ENCODE results near the gene CHTF8. TPM values are rescaled to one million over a fixed set of nuclear protein-coding genes. Genes with fewer than 3 reads are reported as not detected.

The CHTF8 gene
- total RNA-seq (10 to 100 TPM; 66.1 to 68.5 TPM), total RNA-seq (0.45 to 2.3 reads per million in 2 donors)

- peak; percentile 79 to 84 (median 83) for DNase-seq
- no peaks in the 10 kb centered on the region for H3K27me3 Mint-ChIP-seq
- H3K4me3 Mint-ChIP-seq = peak within 1 kb of the TSS; percentile 94
- no peaks in the 10 kb centered on the region for H3K36me3 Mint-ChIP-seq (ENCODE audit: low read depth)
- peaks cover 42% of the 10 kb centered on the region for H3K4me1 Mint-ChIP-seq
- peak; percentile 92 for ATAC-seq
- H3K27ac Mint-ChIP-seq = peak within 1 kb of the TSS; percentile 95
- no peaks in the 10 kb centered on the region for H3K9me3 ChIP-seq (ENCODE audit: control insufficient read depth, low read length, poor library complexity, severe bottlenecking)
These were observed at the start of gene CHTF8, which contains the start of gene UTP4 for GRCh38 chr16:69132424-69133252. TSS of gene CHTF8 (minus strand) at chr16:69132588. CDS start at chr16:69121458, 11,130 bp downstream. TSS of gene UTP4 (plus strand) at chr16:69132649. CDS start at chr16:69133460, 811 bp downstream.

GRCh38 chr16:69180011-69180338 is 47.6 kb upstream of the CHTF8 start:
- Mint-ChIP-seq H3K4me1 (peaks cover 9% of the 10 kb centered on the region), H3K27me3 (no peaks in the 10 kb centered on the region), H3K27ac (no peak overlapping the region), H3K36me3 (ENCODE audit: low read depth) (no peaks in the 10 kb centered on the region), H3K4me3 (no peak overlapping the region)
- no peak for DNase-seq
- no peak for ATAC-seq
- H3K9me3 ChIP-seq (ENCODE audit: control insufficient read depth, low read length, poor library complexity, severe bottlenecking) = no peaks in the 10 kb centered on the region

- H3K27ac Mint-ChIP-seq = no peak overlapping the region
- peaks cover 6% of the 10 kb centered on the region for H3K4me1 Mint-ChIP-seq
- H3K27me3 Mint-ChIP-seq = no peaks in the 10 kb centered on the region
- no peaks in the 10 kb centered on the region for H3K9me3 ChIP-seq (ENCODE audit: control insufficient read depth, low read length, poor library complexity, severe bottlenecking)
- no peak for DNase-seq
- no peak overlapping the region for H3K4me3 Mint-ChIP-seq
- H3K36me3 Mint-ChIP-seq (ENCODE audit: low read depth) = no peaks in the 10 kb centered on the region
- no peak for ATAC-seq
These were observed 47.1 kb upstream of the CHTF8 start for GRCh38 chr16:69179328-69180010.

GRCh38 chr16:69176033-69176800 is 43.8 kb upstream of the CHTF8 start:
- ATAC-seq = no peak
- no peak overlapping the region for H3K27ac Mint-ChIP-seq

GRCh38 chr16:69171325-69172084 is 39.1 kb upstream of the CHTF8 start:
- H3K9me3 ChIP-seq (ENCODE audit: control insufficient read depth, low read length, poor library complexity, severe bottlenecking) = no peaks in the 10 kb centered on the region
- no peak for DNase-seq
- peaks cover 18% of the 10 kb centered on the region for H3K4me1 Mint-ChIP-seq
- H3K27me3 Mint-ChIP-seq = no peaks in the 10 kb centered on the region
- H3K36me3 Mint-ChIP-seq (ENCODE audit: low read depth) = no peaks in the 10 kb centered on the region
- ATAC-seq = no peak
- no peak overlapping the region for H3K27ac Mint-ChIP-seq
- H3K4me3 Mint-ChIP-seq = no peak overlapping the region

More at GRCh38 chr16:69176033-69176800, 43.8 kb upstream of the CHTF8 start:
- Mint-ChIP-seq H3K36me3 (ENCODE audit: low read depth) (no peaks in the 10 kb centered on the region), H3K4me1 (peaks cover 13% of the 10 kb centered on the region), H3K4me3 (no peak overlapping the region), H3K27me3 (no peaks in the 10 kb centered on the region)
- H3K9me3 ChIP-seq (ENCODE audit: control insufficient read depth, low read length, poor library complexity, severe bottlenecking) = no peaks in the 10 kb centered on the region
- no peak for DNase-seq

GRCh38 chr16:69169607-69170352 is 37.4 kb upstream of the CHTF8 start:
- H3K4me3 Mint-ChIP-seq = no peak overlapping the region
- peaks cover 3% of the 10 kb centered on the region for H3K36me3 Mint-ChIP-seq (ENCODE audit: low read depth)
- ATAC-seq = no peak
- no peaks in the 10 kb centered on the region for H3K27me3 Mint-ChIP-seq
- peaks cover 26% of the 10 kb centered on the region for H3K4me1 Mint-ChIP-seq
- peak overlapping the region; percentile 80 for H3K27ac Mint-ChIP-seq
- no peak for DNase-seq
- H3K9me3 ChIP-seq (ENCODE audit: control insufficient read depth, low read length, poor library complexity, severe bottlenecking) = no peaks in the 10 kb centered on the region

GRCh38 chr16:69169051-69169450 is 36.7 kb upstream of the CHTF8 start:
- no peaks in the 10 kb centered on the region for H3K9me3 ChIP-seq (ENCODE audit: control insufficient read depth, low read length, poor library complexity, severe bottlenecking)
- no peak for DNase-seq
- no peak for ATAC-seq
- H3K27ac Mint-ChIP-seq = no peak overlapping the region
- peaks cover 3% of the 10 kb centered on the region for H3K36me3 Mint-ChIP-seq (ENCODE audit: low read depth)
- no peak overlapping the region for H3K4me3 Mint-ChIP-seq
- no peaks in the 10 kb centered on the region for H3K27me3 Mint-ChIP-seq
- H3K4me1 Mint-ChIP-seq = peaks cover 26% of the 10 kb centered on the region

GRCh38 chr16:69166946-69167930 is 34.9 kb upstream of the CHTF8 start:
- Mint-ChIP-seq H3K4me1 (peaks cover 19% of the 10 kb centered on the region), H3K36me3 (ENCODE audit: low read depth) (peaks cover 6% of the 10 kb centered on the region), H3K4me3 (no peak overlapping the region), H3K27ac (peak overlapping the region; percentile 71), H3K27me3 (no peaks in the 10 kb centered on the region)
- no peaks in the 10 kb centered on the region for H3K9me3 ChIP-seq (ENCODE audit: control insufficient read depth, low read length, poor library complexity, severe bottlenecking)
- ATAC-seq (no peak), DNase-seq (no peak)

- H3K36me3 Mint-ChIP-seq (ENCODE audit: low read depth) = peaks cover 6% of the 10 kb centered on the region
- DNase-seq (no peak), ATAC-seq (peak; percentile 64)
- no peaks in the 10 kb centered on the region for H3K9me3 ChIP-seq (ENCODE audit: control insufficient read depth, low read length, poor library complexity, severe bottlenecking)
- peaks cover 19% of the 10 kb centered on the region for H3K4me1 Mint-ChIP-seq
- H3K27ac Mint-ChIP-seq = peak overlapping the region; percentile 71
- peak overlapping the region; percentile 63 for H3K4me3 Mint-ChIP-seq
- no peaks in the 10 kb centered on the region for H3K27me3 Mint-ChIP-seq
These were observed 33.9 kb upstream of the CHTF8 start for GRCh38 chr16:69166221-69166833.

GRCh38 chr16:69165584-69165983 is 33.2 kb upstream of the CHTF8 start:
- no peak overlapping the region for H3K4me3 Mint-ChIP-seq
- H3K9me3 ChIP-seq (ENCODE audit: control insufficient read depth, low read length, poor library complexity, severe bottlenecking) = no peaks in the 10 kb centered on the region
- DNase-seq (no peak), ATAC-seq (no peak)
- H3K27ac Mint-ChIP-seq = peak overlapping the region; percentile 71
- peaks cover 19% of the 10 kb centered on the region for H3K4me1 Mint-ChIP-seq
- H3K36me3 Mint-ChIP-seq (ENCODE audit: low read depth) = peaks cover 6% of the 10 kb centered on the region
- no peaks in the 10 kb centered on the region for H3K27me3 Mint-ChIP-seq

- DNase-seq = no peak
- no peak for ATAC-seq
- H3K4me3 Mint-ChIP-seq = no peak overlapping the region
- H3K27me3 Mint-ChIP-seq = no peaks in the 10 kb centered on the region
- H3K9me3 ChIP-seq (ENCODE audit: control insufficient read depth, low read length, poor library complexity, severe bottlenecking) = no peaks in the 10 kb centered on the region
- H3K27ac Mint-ChIP-seq = no peak overlapping the region
- H3K36me3 Mint-ChIP-seq (ENCODE audit: low read depth) = peaks cover 7% of the 10 kb centered on the region
- no peaks in the 10 kb centered on the region for H3K4me1 Mint-ChIP-seq
These were observed 27.8 kb upstream of the CHTF8 start for GRCh38 chr16:69160192-69160591.
